Osteoblast (primary cell): ENCODE results near the gene GCK. TPM values are rescaled to one million over a fixed set of nuclear protein-coding genes. Genes with fewer than 3 reads are reported as not detected.

Source experiments
- DNase-seq: peaks from one replicate; pipeline ENCODE4 v3.0.0; 2011; ENCODE audit warnings: low spot score, mixed read lengths; ENCODE audit not compliant: insufficient read length; ENCODE audit errors: missing footprints
- H2AFZ ChIP-seq: 2 replicates; pipeline ENCODE4 v1.6.0; 2011; ENCODE audit warnings: mild to moderate bottlenecking, low read length
- H3K27ac ChIP-seq: 2 replicates; pipeline ENCODE4 v1.5.1; 2011; ENCODE audit warnings: mild to moderate bottlenecking, low read depth, low read length, moderate library complexity
- H3K27me3 ChIP-seq: 2 replicates; pipeline ENCODE4 v1.6.0; 2012; ENCODE audit warnings: mild to moderate bottlenecking, control low read depth, inconsistent platforms, low read length, moderate library complexity; ENCODE audit not compliant: insufficient read depth
- H3K36me3 ChIP-seq: 2 replicates; pipeline ENCODE4 v1.5.1; 2011; ENCODE audit warnings: mild to moderate bottlenecking, low read length, control low read depth, moderate library complexity; ENCODE audit not compliant: insufficient read depth
- H3K4me1 ChIP-seq: 2 replicates; pipeline ENCODE4 v1.5.1; 2011; ENCODE audit warnings: mild to moderate bottlenecking, low read length, control low read depth, moderate library complexity; ENCODE audit not compliant: insufficient read depth
- H3K4me2 ChIP-seq: 2 replicates; pipeline ENCODE4 v1.6.0; 2011; ENCODE audit warnings: mild to moderate bottlenecking, low read length; ENCODE audit not compliant: insufficient read depth
- H3K4me3 ChIP-seq: fragments of 200-600 bp; sonication (generic); 3 replicates; pipeline ENCODE4 v1.5.1; 2012; ENCODE audit warnings: mild to moderate bottlenecking, low read length, inconsistent platforms; ENCODE audit not compliant: insufficient read depth
- H3K79me2 ChIP-seq: 2 replicates; pipeline ENCODE4 v1.6.0; 2012; ENCODE audit warnings: mild to moderate bottlenecking, low read length, control low read depth, inconsistent platforms; ENCODE audit not compliant: insufficient read depth
- H3K9me3 ChIP-seq: 2 replicates; pipeline ENCODE4 v1.5.1; 2011; ENCODE audit warnings: low read depth, low read length, control low read depth
- H4K20me1 ChIP-seq: 2 replicates; pipeline ENCODE4 v1.6.0; 2012; ENCODE audit warnings: mild to moderate bottlenecking, low read length, control low read depth; ENCODE audit not compliant: insufficient read depth
- CTCF ChIP-seq: IDR thresholded peaks from 2 replicates; pipeline ENCODE4 v1.5.1; 2011; ENCODE audit warnings: mild to moderate bottlenecking, low read depth, low read length, moderate library complexity; ENCODE audit errors: extremely low read depth
- total RNA-seq: library from RNA; depleted of rRNA; stranded (reverse); fragments of >200 nt; gene quantifications from 2 replicates; pipeline ENCODE4 v1.2.3, GENCODE V29; 2012

The GCK gene
- total RNA-seq, 1 donor = not detected

DNA sequence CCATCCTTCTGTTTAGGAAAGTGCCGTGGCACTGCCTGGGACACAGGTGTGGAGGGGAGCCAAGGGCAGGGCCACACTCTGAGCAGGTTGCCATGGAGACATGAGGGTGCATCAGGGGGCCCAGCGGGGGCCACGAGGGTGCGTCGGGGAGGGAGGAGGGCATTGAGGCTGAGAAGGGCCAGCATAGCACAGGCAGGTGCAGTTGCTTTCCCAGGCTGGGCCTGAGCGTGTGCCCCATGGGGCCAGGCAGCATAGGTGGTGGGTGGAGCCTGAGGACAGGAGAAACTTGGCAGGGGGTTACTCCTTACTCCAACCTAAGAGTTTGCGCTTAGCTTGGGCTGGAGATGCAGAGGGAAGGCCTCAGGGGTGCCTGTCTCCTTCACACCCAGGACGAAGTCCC is 26.8 kb upstream of the GCK start:
- peaks cover 8% of the 10 kb centered on the region for H4K20me1 ChIP-seq
- DNase-seq = peak; percentile 53
- no peaks in the 10 kb centered on the region for H3K27me3 ChIP-seq
- no peak for TF ChIP-seq CTCF
- no peaks in the 10 kb centered on the region for H3K79me2 ChIP-seq
- no peaks in the 10 kb centered on the region for H3K9me3 ChIP-seq
- no peak overlapping the region for H2AFZ ChIP-seq
- no peak overlapping the region for H3K27ac ChIP-seq
- peaks cover 25% of the 10 kb centered on the region for H3K36me3 ChIP-seq
- H3K4me2 ChIP-seq = no peak overlapping the region
- no peaks in the 10 kb centered on the region for H3K4me1 ChIP-seq
- H3K4me3 ChIP-seq = no peak overlapping the region

DNA sequence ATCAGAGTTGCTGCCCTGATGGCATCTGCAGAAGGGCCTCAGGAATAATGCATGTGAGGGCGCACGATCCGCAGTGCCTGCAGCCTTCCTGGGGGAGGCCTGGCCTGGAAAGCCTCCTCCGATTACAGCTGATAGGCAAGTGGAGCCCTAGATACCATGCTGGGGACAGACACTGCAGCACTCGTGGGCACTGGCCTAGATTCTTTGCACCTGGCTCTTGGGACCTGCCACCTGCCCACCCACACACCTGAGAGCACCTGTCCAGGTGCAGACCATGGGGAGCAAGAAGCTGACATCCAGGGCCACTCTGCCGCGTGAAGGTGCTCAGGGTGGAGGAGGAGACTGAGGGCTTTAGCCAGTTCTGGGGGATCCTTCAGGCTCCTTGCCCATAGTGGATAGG is 26.3 kb upstream of the GCK start:
- DNase-seq = peak; percentile 73
- Histone ChIP-seq H3K36me3 (peaks cover 30% of the 10 kb centered on the region), H3K79me2 (no peaks in the 10 kb centered on the region), H3K4me1 (no peaks in the 10 kb centered on the region), H2AFZ (no peak overlapping the region), H3K27ac (no peak overlapping the region), H3K4me3 (no peak overlapping the region), H3K9me3 (no peaks in the 10 kb centered on the region), H4K20me1 (peaks cover 8% of the 10 kb centered on the region), H3K4me2 (no peak overlapping the region), H3K27me3 (no peaks in the 10 kb centered on the region)
- no peak for TF ChIP-seq CTCF

DNA sequence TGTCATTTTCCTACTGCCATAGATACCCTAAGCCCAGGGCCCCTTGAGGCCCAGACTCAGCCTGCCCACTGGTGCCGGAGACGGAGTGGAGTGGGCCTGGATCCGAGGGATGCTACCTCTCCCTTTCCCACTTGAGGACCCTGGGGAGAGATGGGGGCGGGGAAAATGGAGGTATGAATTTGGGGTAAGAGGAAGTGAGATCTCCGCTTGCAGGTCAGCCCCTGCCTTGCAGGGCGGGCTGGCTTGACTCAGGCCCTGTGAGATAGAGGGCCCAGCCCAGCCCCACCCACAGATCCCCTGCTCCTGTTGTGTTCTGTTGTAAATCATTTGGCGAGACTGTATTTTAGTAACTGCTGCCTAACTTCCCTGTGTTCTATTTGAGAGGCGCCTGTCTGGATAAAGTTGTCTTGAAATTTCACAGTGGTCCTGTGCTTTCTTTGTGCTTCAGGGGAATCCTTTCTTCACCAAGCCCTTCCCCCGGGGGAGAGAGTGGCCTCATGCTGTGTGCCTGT is 24.7 kb upstream of the GCK start:
- Histone ChIP-seq H3K27ac (no peak overlapping the region), H3K36me3 (peaks cover 46% of the 10 kb centered on the region), H2AFZ (no peak overlapping the region), H3K27me3 (no peaks in the 10 kb centered on the region), H3K9me3 (no peaks in the 10 kb centered on the region), H3K4me1 (no peaks in the 10 kb centered on the region), H3K4me2 (no peak overlapping the region), H4K20me1 (peaks cover 8% of the 10 kb centered on the region), H3K79me2 (no peaks in the 10 kb centered on the region), H3K4me3 (no peak overlapping the region)
- peak; percentile 47 for DNase-seq
- no peak for TF ChIP-seq CTCF

DNA sequence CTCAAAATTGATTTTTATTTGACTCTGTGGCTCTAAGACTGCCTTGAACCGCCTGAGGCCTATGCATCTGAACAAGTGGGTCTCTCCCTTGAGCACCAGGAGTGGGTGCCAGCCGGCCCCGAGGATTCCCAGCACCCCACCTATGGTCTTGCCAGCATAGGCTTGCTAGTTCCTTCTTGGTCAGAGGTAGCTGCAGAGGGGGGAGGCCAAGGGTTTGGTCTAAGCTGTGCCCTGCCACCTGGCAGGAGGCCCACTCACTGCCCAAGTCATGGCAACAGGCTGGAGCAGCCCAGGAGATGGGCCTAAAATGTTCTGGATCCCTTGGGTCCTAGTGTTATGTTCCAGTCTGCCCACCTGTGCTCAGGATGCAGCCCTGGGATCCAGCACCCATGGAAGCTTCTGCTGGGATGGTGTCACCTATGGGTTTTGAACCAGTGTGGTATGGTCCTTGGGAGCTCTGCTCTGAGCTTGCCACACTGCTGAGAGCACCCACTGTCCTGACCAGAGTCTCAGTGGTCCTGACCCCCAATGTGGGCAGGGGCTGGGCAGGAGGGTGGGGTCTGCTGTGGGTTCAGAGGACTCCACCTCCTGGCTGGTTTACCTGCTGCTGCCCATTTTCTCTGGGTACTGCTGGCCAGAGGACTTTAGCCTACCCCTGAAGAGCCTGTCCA is 24.1 kb upstream of the GCK start:
- TF ChIP-seq CTCF = no peak
- peak; percentile 61 for DNase-seq
- H3K27me3 ChIP-seq = no peaks in the 10 kb centered on the region
- peaks cover 52% of the 10 kb centered on the region for H3K36me3 ChIP-seq
- peaks cover 2% of the 10 kb centered on the region for H3K79me2 ChIP-seq
- H3K4me3 ChIP-seq = no peak overlapping the region
- H2AFZ ChIP-seq = no peak overlapping the region
- H4K20me1 ChIP-seq = peaks cover 8% of the 10 kb centered on the region
- H3K27ac ChIP-seq = no peak overlapping the region
- H3K9me3 ChIP-seq = no peaks in the 10 kb centered on the region
- H3K4me1 ChIP-seq = no peaks in the 10 kb centered on the region
- H3K4me2 ChIP-seq = no peak overlapping the region
